Lower leg skin (tissue), 4 donors: Measurements from ENCODE around the gene CCT8L2. TPM values are rescaled to one million over a fixed set of nuclear protein-coding genes. Genes with fewer than 3 reads are reported as not detected.
"Not testable (repeated sequence)": the region's sequence is repeated elsewhere in the genome, so short reads cannot be mapped to it uniquely, and the experiment has no call there.

Experiments used
- DNase-seq, 2 donors: peaks; one replicate each; pipeline ENCODE4 v3.0.0-alpha.2; 2019; ENCODE audit warnings: low spot score in 2 of 2
- H3K4me3 ChIP-seq: fragments of 200-600 bp; sonication (generic); 2 replicates; pipeline ENCODE4 v1.5.1; 2017; ENCODE audit warnings: mild to moderate bottlenecking, low read depth; ENCODE audit not compliant: poor library complexity, severe bottlenecking
- POLR2A ChIP-seq, 2 donors: fragments of 450-650 bp; IDR thresholded peaks; one replicate each; pipeline ENCODE4 v1.6.1; 2016 to 2017; ENCODE audit warnings: antibody characterized with exemption in 2 of 2, mild to moderate bottlenecking in 1 of 2, moderate library complexity in 1 of 2
- WGBS, 2 donors: methylation state at CpG; one replicate each; pipeline ENCODE4 v1.1.5; 2018; 5-methylcytosine and 5-hydroxymethylcytosine counted together
- intact Hi-C: fragments of 100-400 bp; cut with DNase I; formaldehyde crosslinking; loops from one replicate; pipeline ENCODE4 v1.15.0; 2023; ENCODE audit warnings: low total_unique reads
- total RNA-seq, 4 donors: library from RNA; depleted of rRNA; stranded (reverse); fragments of >200 nt; gene quantifications; one replicate each; pipeline ENCODE4 v1.1.0, GENCODE V29; 2016
- TF ChIP-seq, protein P1 (sequence below), 3 donors: fragments of 450-650 bp; IDR thresholded peaks; one replicate each; pipeline ENCODE4 v1.5.1; 2016; ENCODE audit warnings: antibody characterized with exemption in 3 of 3, mild to moderate bottlenecking in 3 of 3, moderate library complexity in 2 of 3

CCT8L2 gene, protein sequence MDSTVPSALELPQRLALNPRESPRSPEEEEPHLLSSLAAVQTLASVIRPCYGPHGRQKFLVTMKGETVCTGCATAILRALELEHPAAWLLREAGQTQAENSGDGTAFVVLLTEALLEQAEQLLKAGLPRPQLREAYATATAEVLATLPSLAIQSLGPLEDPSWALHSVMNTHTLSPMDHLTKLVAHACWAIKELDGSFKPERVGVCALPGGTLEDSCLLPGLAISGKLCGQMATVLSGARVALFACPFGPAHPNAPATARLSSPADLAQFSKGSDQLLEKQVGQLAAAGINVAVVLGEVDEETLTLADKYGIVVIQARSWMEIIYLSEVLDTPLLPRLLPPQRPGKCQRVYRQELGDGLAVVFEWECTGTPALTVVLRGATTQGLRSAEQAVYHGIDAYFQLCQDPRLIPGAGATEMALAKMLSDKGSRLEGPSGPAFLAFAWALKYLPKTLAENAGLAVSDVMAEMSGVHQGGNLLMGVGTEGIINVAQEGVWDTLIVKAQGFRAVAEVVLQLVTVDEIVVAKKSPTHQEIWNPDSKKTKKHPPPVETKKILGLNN
- not detected for total RNA-seq

DNA sequence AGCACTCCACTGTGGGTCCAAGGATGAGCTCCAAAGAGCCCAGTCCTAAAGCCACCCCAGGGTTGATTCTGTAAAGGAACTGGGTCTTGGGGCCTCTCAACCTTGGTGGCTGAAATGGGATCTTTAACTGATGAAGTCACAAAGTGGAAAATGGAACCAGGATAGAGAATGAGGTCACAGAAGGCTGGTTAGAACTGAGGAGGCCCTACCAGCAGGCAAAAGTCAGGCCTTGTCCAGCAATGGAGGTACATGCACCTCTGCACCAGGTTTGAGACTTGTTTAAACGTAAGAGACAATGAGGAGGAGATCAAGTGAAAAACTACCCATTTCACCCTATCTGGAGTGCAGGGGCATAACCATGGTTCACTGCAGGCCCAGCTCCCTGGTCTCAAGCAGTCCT lies at the start of gene CCT8L2:
CCT8L2 (minus strand) TSS at position 101 of the 400 bp plus-strand sequence. CDS start 260 bp downstream, outside the sequence.
- intact Hi-C loops, H3K4me3 ChIP-seq, DNase-seq: not testable (repeated sequence)
- WGBS, 2 donors, result 67 to 80% methylated on average over 1 of the region's 1 CpG

DNA sequence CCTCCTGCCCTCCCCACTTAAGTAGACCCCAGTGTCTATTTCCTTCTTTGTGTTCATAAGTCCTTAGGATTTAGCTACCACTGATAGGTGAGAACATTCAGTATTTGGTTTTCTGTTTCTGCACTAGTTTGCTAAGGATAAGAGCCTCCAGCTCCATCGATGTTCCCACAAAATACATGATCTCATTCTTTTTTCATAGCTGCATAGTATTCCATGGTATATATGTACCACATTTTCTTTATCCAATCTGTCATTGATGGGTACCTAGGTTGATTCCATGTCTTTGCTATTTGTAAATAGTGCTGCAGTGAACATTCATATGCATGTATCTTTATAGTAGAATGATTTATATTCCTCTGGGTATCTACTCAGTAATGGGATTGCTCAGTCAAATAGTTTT lies 42.8 kb upstream of the CCT8L2 start:
- 71 to 89% methylated on average over 1 of the region's 1 CpG for WGBS, 2 donors
- DNase-seq, H3K4me3 ChIP-seq, intact Hi-C loops: not testable (repeated sequence)

DNA sequence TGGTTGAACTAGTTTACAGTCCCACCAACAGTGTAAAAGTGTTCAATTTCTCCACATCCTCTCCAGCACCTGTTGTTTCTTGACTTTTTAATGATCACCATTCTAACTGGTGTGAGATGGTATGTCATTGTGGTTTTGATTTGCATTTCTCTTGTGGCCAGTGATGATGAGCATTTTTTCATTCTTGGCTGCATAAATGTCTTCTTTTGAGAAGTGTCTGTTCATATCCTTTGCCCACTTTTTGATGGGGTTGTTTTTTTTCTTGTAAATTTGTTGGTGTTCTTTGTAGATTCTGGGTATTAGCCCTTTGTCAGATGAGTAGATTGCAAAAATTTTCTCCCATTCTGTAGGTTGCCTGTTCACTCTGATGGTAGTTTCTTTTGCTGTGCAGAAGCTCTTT lies 41.5 kb upstream of the CCT8L2 start:
- H3K4me3 ChIP-seq, DNase-seq, intact Hi-C loops: not testable (repeated sequence)

DNA sequence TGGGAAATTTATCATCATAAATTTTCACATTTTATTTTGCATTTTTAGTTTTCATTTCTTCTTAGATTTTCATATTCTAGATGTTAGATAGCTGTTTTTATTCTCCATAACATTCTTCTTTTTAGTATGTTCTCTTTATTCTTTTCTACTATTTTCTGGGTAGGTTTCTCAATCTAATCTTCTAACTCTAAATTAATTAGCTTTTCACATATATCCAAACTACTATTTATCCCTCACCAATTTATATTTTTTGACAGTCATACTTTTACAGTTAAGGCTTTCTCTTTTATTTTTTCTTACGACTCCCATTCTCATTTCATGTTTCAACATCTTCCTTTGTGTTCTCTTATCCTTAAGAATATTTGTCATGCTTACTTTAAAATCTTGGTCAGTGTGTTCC lies 35.9 kb upstream of the CCT8L2 start:
- H3K4me3 ChIP-seq, intact Hi-C loops, DNase-seq: not testable (repeated sequence)
- WGBS, 2 donors, result 88 to 94% methylated on average over 1 of the region's 1 CpG

DNA sequence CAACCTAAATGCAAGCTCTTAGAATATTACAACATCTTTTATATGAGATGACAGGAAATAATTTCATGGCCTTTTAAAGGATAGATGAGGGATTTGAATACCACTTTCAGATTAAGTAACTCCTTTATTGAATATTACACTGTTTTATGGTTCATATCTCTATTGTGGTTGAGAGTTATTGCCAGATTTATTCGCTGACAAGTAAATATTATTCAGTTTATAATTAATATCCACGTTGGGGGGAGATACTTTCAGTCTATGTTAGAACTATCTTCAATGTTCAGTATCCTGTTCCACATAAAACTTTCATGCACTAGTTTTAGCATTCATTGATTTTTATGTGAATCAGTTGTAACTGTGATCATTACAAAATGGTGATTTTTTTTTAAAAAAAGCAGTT lies 32.4 kb upstream of the CCT8L2 start:
- intact Hi-C loops, DNase-seq, H3K4me3 ChIP-seq: not testable (repeated sequence)
- 60 to 62% methylated on average over 2 of the region's 2 CpGs for WGBS, 2 donors

DNA sequence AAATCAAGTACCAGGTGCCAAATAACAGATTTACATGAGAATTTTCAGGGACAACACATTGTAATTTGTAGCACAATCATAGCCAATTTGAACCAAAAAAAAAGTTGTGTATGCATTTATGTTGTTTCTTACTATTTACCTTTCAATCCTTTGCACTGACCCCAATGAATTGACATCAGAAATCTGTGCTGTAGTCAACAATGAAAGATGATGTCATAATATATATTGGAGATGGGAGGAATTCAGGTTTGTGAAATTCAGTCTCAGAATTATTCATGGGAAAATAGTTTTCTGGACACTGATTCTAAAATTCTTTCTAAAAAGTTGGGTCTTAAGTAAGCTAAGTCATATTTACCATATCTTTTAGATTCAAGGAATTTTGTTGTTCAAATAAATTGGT lies 31.0 kb upstream of the CCT8L2 start:
- DNase-seq, intact Hi-C loops: not testable (repeated sequence)

DNA sequence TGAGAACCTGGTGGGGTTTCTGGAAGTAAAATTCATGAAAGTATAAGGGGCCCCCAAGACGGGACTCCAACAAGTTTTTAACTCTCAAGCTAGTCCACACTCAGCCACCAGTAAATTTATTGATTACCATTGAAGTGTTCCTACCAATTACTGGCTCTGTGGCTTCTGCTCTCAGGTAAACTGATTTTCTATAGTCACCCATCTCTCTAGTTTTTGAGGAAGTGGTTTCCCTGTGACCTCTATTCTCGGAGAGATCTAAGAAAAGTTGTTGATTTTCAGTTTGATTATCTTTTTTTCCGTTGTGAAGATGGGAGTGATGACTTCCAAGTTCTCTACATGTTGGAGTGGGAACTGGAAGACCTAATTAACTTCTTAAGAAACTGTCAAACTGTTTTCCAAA lies 24.9 kb upstream of the CCT8L2 start:
- H3K4me3 ChIP-seq, intact Hi-C loops, DNase-seq: not testable (repeated sequence)
- 55 to 74% methylated on average over 3 of the region's 3 CpGs for WGBS, 2 donors

More for the DNA sequence above, 31.0 kb upstream of the CCT8L2 start:
- H3K4me3 ChIP-seq, result not testable (repeated sequence)

DNA sequence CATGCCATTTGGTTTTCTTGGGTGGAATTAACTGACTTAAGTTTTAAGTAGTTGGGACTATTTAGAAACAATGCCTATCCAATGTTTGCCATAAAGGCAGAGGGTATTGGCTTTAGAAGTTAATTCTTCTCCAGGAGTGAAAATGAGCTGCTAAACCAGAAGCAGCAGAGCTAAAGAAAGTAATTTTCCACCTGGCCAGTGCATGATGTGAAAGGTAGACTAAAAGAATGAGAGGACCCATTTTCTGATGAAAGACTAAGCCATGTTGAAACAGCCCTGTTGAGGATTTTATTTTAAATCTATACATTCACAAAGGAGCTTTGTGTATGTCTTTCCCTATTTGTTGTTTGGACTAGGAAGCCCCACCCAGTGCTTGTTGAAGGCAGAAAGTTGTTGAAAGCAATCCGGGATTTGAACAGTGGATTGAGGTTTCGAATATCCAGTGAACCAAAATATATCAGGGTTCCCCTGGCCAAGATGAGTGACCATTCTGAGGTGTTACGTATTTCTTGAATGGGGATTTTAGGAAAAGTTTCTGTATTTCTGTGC lies 23.9 kb upstream of the CCT8L2 start:
- intact Hi-C loops, result not testable (repeated sequence)
- WGBS, 2 donors, result 81 to 87% methylated on average over 3 of the region's 3 CpGs

DNA sequence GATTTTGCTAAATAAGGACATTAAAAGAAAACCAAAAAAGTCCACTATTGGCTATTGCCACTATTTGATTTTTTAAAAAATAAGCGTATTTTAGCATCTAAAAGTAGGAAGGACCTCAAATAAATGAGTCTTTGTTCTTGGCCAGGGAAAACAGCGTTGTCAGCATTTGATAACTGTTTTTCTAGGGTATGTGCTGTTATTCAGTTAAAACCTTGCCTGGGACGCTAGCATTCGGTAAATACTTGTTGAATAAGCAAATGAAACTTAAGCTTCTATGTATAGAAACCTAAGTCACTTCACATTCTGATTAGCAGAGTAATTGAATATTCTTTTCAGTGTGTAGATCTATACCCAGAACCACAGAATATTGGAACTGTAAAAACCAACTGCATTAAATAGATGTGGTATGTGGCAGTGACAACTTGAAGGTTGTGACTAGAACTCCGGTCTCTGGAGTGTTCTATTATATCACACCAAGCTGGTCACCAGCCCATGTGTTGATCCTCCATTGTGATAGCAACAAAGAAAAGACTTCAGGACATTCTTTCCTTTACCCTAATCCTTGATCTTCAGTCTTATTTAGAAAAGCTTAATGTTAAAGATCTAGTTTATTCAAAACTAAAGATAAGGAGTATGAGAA lies 23.1 kb upstream of the CCT8L2 start:
- DNase-seq, intact Hi-C loops, H3K4me3 ChIP-seq: not testable (repeated sequence)
- WGBS, 2 donors, result 85 to 86% methylated on average over 5 of the region's 5 CpGs

More for the DNA sequence above, 23.9 kb upstream of the CCT8L2 start:
- not testable (repeated sequence) for H3K4me3 ChIP-seq, DNase-seq

DNA sequence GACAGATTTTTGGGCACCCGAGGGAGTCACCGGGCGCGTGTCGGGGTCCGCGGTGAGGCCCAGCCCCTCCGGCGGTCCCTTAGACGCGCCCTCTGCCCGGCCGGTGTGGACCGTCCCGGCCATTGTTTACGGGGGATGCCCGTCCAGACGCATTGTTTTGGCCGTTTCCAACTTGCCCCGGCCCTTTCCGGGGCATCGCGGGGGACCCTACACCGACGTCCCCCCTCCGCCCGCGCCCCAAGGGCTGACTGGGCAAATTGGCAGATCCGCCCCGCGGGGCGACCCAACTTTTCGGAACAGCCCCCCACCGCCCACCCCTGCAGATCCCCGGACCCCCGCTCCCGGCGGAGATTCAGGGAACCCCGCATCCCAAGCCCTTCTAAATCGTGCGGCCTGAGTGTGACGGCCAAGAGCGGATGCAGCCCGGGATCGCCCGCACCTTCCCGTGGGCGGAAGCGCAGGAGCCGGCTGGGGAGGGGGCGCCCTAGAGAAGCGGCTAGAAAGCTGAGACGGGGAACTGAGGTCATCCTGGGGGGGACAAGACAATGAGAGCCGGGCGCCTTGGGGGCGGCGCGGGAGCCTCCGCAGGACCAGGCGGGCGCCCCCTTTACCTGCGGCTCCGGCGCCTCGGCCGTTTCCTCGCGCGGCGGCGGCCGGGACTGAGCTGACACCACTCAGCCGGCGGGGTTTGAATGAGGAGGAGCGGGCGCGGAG lies 17.1 kb upstream of the CCT8L2 start:
- TF ChIP-seq POLR2A (IDR thresholded peaks at IDR 0.05), result no peak
- TF ChIP-seq, protein P1, sequence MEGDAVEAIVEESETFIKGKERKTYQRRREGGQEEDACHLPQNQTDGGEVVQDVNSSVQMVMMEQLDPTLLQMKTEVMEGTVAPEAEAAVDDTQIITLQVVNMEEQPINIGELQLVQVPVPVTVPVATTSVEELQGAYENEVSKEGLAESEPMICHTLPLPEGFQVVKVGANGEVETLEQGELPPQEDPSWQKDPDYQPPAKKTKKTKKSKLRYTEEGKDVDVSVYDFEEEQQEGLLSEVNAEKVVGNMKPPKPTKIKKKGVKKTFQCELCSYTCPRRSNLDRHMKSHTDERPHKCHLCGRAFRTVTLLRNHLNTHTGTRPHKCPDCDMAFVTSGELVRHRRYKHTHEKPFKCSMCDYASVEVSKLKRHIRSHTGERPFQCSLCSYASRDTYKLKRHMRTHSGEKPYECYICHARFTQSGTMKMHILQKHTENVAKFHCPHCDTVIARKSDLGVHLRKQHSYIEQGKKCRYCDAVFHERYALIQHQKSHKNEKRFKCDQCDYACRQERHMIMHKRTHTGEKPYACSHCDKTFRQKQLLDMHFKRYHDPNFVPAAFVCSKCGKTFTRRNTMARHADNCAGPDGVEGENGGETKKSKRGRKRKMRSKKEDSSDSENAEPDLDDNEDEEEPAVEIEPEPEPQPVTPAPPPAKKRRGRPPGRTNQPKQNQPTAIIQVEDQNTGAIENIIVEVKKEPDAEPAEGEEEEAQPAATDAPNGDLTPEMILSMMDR (IDR thresholded peaks at IDR 0.05), result no peak
- no peak overlapping the region for H3K4me3 ChIP-seq
- DNase-seq, result no peak
- WGBS, 2 donors, result 1 to 5% methylated on average over 53 to 62 of the region's 77 CpGs
- intact Hi-C loops, result no loop called here
